B cell (primary cell): ENCODE measurements around the gene METRNL. TPM values are rescaled to one million over a fixed set of nuclear protein-coding genes. Genes with fewer than 3 reads are reported as not detected.
"Not testable (repeated sequence)": the region's sequence is repeated elsewhere in the genome, so short reads cannot be mapped to it uniquely, and the experiment has no call there.

Source experiments
- ATAC-seq: fragments of 200-7000 bp; cut with Tn5 transposase; one replicate; pipeline ENCODE4 v1.10.0; 2021; ENCODE audit warnings: low read depth, mild to moderate bottlenecking, moderate number of reproducible peaks, moderate library complexity
- CTCF ChIA-PET: fragments of 350-600 bp; sonication (Branson Sonifier 250); formaldehyde crosslinking; loops from one replicate; lab custom pipeline; 2021; ENCODE audit warnings: antibody characterized with exemption, inconsistent platforms; lab: Charles Lee
- POLR2A ChIA-PET: fragments of 350-600 bp; sonication (Branson Sonifier 250); formaldehyde crosslinking; loops from one replicate; lab custom pipeline; 2021; ENCODE audit warnings: antibody characterized with exemption; lab: Charles Lee
- DNase-seq: peaks from one replicate; pipeline ENCODE4 v3.0.0; 2013
- H2AFZ ChIP-seq: 2 replicates; pipeline ENCODE4 v1.6.1; 2012; ENCODE audit warnings: mild to moderate bottlenecking, low read depth, low read length; ENCODE audit not compliant: insufficient read depth, poor library complexity, severe bottlenecking
- H3K27ac ChIP-seq, 2 donors: 1 replicate in 1 of 2; 2 replicates in 1 of 2; pipeline ENCODE4 v1.5.1; 2012 to 2013; ENCODE audit warnings: low read length in 2 of 2, mild to moderate bottlenecking in 2 of 2, moderate library complexity in 1 of 2
- H3K27me3 ChIP-seq, 4 experiments: fragments of 200-600 bp in 1 of 4; sonication (generic) in 1 of 4; replicated peaks in 1 of 4; 1 replicate in 2 of 4; 2 replicates in 2 of 4; pipeline versions ENCODE4 v1.6.1 to v1.7.0; 2013 to 2016; ENCODE audit warnings: low read length in 3 of 4, mild to moderate bottlenecking in 2 of 4, mixed read lengths in 1 of 4, moderate library complexity in 1 of 4; ENCODE audit not compliant: insufficient read depth in 4 of 4, control insufficient read depth in 3 of 4; ENCODE audit errors: control extremely low read depth in 1 of 4
- H3K36me3 ChIP-seq, 2 experiments: replicated peaks in 1 of 2; 1 replicate in 1 of 2; 2 replicates in 1 of 2; pipeline versions ENCODE4 v1.6.1 to v1.7.1; 2013; ENCODE audit warnings: low read length in 1 of 2; ENCODE audit not compliant: insufficient read depth in 2 of 2, control insufficient read depth in 1 of 2; ENCODE audit errors: control extremely low read depth in 1 of 2, extremely low read depth in 1 of 2
- H3K4me1 ChIP-seq, 2 donors: fragments of 200-600 bp in 1 of 2; sonication (generic) in 1 of 2; 1 replicate in 1 of 2; 2 replicates in 1 of 2; pipeline versions ENCODE4 v1.5.1 to v1.6.1; 2013 to 2017; ENCODE audit warnings: low read length in 2 of 2; ENCODE audit not compliant: control insufficient read depth in 2 of 2, insufficient read depth in 2 of 2
- H3K4me2 ChIP-seq: replicated peaks from 2 replicates; pipeline ENCODE3; 2012; ENCODE audit warnings: mild to moderate bottlenecking, low read depth, low read length; ENCODE audit not compliant: poor library complexity, severe bottlenecking
- H3K4me3 ChIP-seq, 5 experiments: fragments of 200-600 bp in 1 of 5; sonication (generic) in 1 of 5; 1 replicate in 3 of 5; 2 replicates in 2 of 5; pipeline versions ENCODE4 v1.5.1 to v1.7.0; 2011 to 2016; ENCODE audit warnings: low read length in 4 of 5, mild to moderate bottlenecking in 4 of 5, low read depth in 2 of 5, control low read depth in 1 of 5, moderate library complexity in 1 of 5; ENCODE audit not compliant: insufficient read depth in 1 of 5; ENCODE audit errors: control extremely low read depth in 1 of 5, extremely low read depth in 1 of 5
- H3K79me2 ChIP-seq: fragments of 200-600 bp; sonication (generic); one replicate; pipeline ENCODE4 v1.6.0; 2016; ENCODE audit warnings: low read length; ENCODE audit not compliant: control insufficient read depth, insufficient read depth
- H3K9ac ChIP-seq: fragments of 200-600 bp; sonication (generic); 2 replicates; pipeline ENCODE4 v1.6.1; 2017; ENCODE audit warnings: mild to moderate bottlenecking, low read length, moderate library complexity
- H3K9me3 ChIP-seq, 3 donors: one replicate each; pipeline versions ENCODE4 v1.6.1 to v1.7.1; 2013; ENCODE audit warnings: low read length in 2 of 3; ENCODE audit not compliant: control insufficient read depth in 2 of 3, insufficient read depth in 1 of 3; ENCODE audit errors: control extremely low read depth in 1 of 3
- H4K20me1 ChIP-seq: 2 replicates; pipeline ENCODE4 v1.6.0; 2012; ENCODE audit warnings: mild to moderate bottlenecking, low read length; ENCODE audit not compliant: insufficient read depth, control insufficient read depth, poor library complexity, severe bottlenecking
- H3K27ac Mint-ChIP-seq: one replicate; pipeline ENCODE4 v1.8.0; 2021; ENCODE audit warnings: mixed read lengths
- H3K27me3 Mint-ChIP-seq: one replicate; pipeline ENCODE4 v1.8.0; 2021; ENCODE audit warnings: mixed read lengths
- H3K4me1 Mint-ChIP-seq: one replicate; pipeline ENCODE4 v1.8.0; 2021; ENCODE audit warnings: mixed read lengths
- H3K4me3 Mint-ChIP-seq: one replicate; pipeline ENCODE4 v1.8.0; 2021; ENCODE audit warnings: mixed read lengths
- H3K9me3 Mint-ChIP-seq: one replicate; pipeline ENCODE4 v1.8.0; 2022; ENCODE audit warnings: mixed read lengths; ENCODE audit not compliant: insufficient read depth
- EZH2 ChIP-seq: IDR thresholded peaks from 2 replicates; pipeline ENCODE4 v1.6.1; 2012; ENCODE audit warnings: borderline replicate concordance, low read depth, mild to moderate bottlenecking, moderate library complexity, low read length; ENCODE audit not compliant: insufficient read depth, poor library complexity, severe bottlenecking
- WGBS: methylation state at CpG from one replicate; pipeline ENCODE4 v1.1.5; 2013; ENCODE audit warnings: missing lambda C conversion rate; ENCODE audit not compliant: insufficient coverage; 5-methylcytosine and 5-hydroxymethylcytosine counted together
- intact Hi-C: fragments of 100-400 bp; cut with micrococcal nuclease; formaldehyde crosslinking; loops from one replicate; pipeline ENCODE4 v1.10.0; 2022
- polyA plus RNA-seq: library from polyadenylated mRNA; depleted of rRNA; stranded (reverse); fragments of >200 nt; gene quantifications from 2 replicates; pipeline ENCODE4 v1.2.3, GENCODE V29; 2012
- total RNA-seq, 2 donors: library from RNA; stranded (reverse); fragments of 120-200 nt in 1 of 2; gene quantifications; 1 replicate in 1 of 2; 2 replicates in 1 of 2; pipeline versions ENCODE4 v1.2.3 to v1.2.4, GENCODE V29; 2013 to 2022
- TF ChIP-seq, protein P1 (sequence below): fragments of 200-600 bp; IDR thresholded peaks from one replicate; pipeline ENCODE4 v1.8.0; 2022; ENCODE audit warnings: antibody characterized with exemption, mild to moderate bottlenecking

Gene METRNL
- total and polyA plus RNA-seq, 2 donors (not counting 1 experiment from before 2014, with no cell fraction given), result 11.8 to 18.4 TPM

- no peak for DNase-seq
- peak overlapping the region; percentile 10 for H3K27ac Mint-ChIP-seq
- no peaks in the 10 kb centered on the region for H3K79me2 ChIP-seq
These were observed 13.5 kb upstream of the METRNL start for GRCh38 chr17:83065660-83066542.

DNA sequence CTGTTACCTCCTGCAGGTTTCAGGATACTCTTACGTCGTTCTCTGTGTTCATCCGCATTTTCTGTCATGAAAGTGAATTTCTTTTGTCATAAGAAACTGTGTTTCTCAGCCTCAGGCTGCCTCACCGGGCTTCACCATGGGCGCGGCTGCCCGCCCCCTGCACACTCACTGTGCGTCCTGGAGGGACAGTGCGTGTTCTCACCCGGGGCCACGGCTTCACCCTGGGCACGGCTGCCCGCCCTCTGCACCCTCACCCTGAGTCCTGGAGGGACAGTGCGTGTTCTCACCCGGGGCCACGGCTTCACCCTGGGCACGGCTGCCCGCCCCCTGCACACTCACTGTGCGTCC is 12.9 kb upstream of the METRNL start:
- ATAC-seq, CTCF ChIA-PET: not testable (repeated sequence)

More at GRCh38 chr17:83065660-83066542, 13.5 kb upstream of the METRNL start:
- peaks cover 7% of the 10 kb centered on the region for H3K4me1 Mint-ChIP-seq
- Histone ChIP-seq H3K9ac (no peak overlapping the region), H3K36me3 (no peaks in the 10 kb centered on the region), H3K27ac (no peak overlapping the region), H3K9me3 (no peaks in the 10 kb centered on the region), H4K20me1 (no peaks in the 10 kb centered on the region), H3K27me3 (peaks cover 0 to 14% (median 1%) of the 10 kb centered on the region in 4 experiments), H3K4me3 (no peak overlapping the region), H3K4me2 (no peak overlapping the region), H2AFZ (no peak overlapping the region), H3K4me1 (peaks cover 0 to 5% of the 10 kb centered on the region in 2 donors)
- POLR2A ChIA-PET, result no interaction called here
- TF ChIP-seq, protein P1, sequence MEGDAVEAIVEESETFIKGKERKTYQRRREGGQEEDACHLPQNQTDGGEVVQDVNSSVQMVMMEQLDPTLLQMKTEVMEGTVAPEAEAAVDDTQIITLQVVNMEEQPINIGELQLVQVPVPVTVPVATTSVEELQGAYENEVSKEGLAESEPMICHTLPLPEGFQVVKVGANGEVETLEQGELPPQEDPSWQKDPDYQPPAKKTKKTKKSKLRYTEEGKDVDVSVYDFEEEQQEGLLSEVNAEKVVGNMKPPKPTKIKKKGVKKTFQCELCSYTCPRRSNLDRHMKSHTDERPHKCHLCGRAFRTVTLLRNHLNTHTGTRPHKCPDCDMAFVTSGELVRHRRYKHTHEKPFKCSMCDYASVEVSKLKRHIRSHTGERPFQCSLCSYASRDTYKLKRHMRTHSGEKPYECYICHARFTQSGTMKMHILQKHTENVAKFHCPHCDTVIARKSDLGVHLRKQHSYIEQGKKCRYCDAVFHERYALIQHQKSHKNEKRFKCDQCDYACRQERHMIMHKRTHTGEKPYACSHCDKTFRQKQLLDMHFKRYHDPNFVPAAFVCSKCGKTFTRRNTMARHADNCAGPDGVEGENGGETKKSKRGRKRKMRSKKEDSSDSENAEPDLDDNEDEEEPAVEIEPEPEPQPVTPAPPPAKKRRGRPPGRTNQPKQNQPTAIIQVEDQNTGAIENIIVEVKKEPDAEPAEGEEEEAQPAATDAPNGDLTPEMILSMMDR, result no peak
- no peak for TF ChIP-seq EZH2
- no peak overlapping the region for H3K4me3 Mint-ChIP-seq
- CTCF ChIA-PET, result no interaction called here
- 92% methylated on average over 35 of the region's 39 CpGs for WGBS
- intact Hi-C loops, result no loop called here
- H3K27me3 Mint-ChIP-seq, result peaks cover 9% of the 10 kb centered on the region
- no peak for ATAC-seq
- H3K9me3 Mint-ChIP-seq, result no peaks in the 10 kb centered on the region

More for the DNA sequence above, 12.9 kb upstream of the METRNL start:
- H3K4me3 Mint-ChIP-seq, H3K27ac Mint-ChIP-seq, H3K27me3 Mint-ChIP-seq, H3K4me3 ChIP-seq, H3K9me3 Mint-ChIP-seq, H3K4me2 ChIP-seq, intact Hi-C loops, H4K20me1 ChIP-seq, H3K9ac ChIP-seq, H3K9me3 ChIP-seq, POLR2A ChIA-PET, H2AFZ ChIP-seq, H3K36me3 ChIP-seq, H3K27ac ChIP-seq, H3K4me1 Mint-ChIP-seq, H3K79me2 ChIP-seq, DNase-seq, H3K4me1 ChIP-seq: not testable (repeated sequence)
- peaks cover 0 to 14% (median 1%) of the 10 kb centered on the region in 4 experiments for H3K27me3 ChIP-seq
- whole genome bisulfite sequencing, result 90% methylated on average over 15 of the region's 19 CpGs
